Peyer's patch (tissue), 4 donors: ENCODE measurements around the gene MRAP.

ENCODE experiments used
- POLR2A ChIP-seq, 2 donors: fragments of 450-650 bp; IDR thresholded peaks; one replicate each; pipeline ENCODE4 v1.5.1; 2017; ENCODE audit warnings: antibody characterized with exemption in 2 of 2, mild to moderate bottlenecking in 2 of 2, moderate library complexity in 2 of 2
- TF ChIP-seq, protein P1 (sequence below), 6 experiments: fragments of 450-650 bp in 4 of 6; fragments of 200-600 bp in 2 of 6; sonication (generic) in 1 of 6; IDR thresholded peaks; one replicate each; pipeline ENCODE4 v1.5.1; 2017 to 2019; ENCODE audit warnings: antibody characterized with exemption in 6 of 6, mild to moderate bottlenecking in 3 of 6, moderate library complexity in 1 of 6

DNA sequence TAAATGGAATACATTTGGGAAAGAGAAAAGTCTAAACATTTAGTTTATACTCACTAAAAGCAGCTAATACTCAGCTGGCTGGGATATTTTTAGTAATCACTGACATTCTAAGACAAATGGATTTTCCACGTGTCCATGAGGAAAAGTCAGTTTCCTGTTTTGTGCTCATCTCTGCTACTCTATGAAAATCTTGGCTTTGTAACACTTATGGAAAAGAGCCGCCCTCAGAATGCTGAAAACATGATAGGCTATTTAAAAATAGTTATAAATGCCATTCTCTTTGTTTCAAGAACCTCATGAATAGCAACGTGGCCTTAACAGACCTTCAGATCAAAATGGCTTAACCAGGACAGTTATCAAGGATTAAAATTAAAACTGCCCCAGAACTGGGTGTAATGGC lies 29.9 kb downstream of the MRAP start:
- TF ChIP-seq, protein P1, sequence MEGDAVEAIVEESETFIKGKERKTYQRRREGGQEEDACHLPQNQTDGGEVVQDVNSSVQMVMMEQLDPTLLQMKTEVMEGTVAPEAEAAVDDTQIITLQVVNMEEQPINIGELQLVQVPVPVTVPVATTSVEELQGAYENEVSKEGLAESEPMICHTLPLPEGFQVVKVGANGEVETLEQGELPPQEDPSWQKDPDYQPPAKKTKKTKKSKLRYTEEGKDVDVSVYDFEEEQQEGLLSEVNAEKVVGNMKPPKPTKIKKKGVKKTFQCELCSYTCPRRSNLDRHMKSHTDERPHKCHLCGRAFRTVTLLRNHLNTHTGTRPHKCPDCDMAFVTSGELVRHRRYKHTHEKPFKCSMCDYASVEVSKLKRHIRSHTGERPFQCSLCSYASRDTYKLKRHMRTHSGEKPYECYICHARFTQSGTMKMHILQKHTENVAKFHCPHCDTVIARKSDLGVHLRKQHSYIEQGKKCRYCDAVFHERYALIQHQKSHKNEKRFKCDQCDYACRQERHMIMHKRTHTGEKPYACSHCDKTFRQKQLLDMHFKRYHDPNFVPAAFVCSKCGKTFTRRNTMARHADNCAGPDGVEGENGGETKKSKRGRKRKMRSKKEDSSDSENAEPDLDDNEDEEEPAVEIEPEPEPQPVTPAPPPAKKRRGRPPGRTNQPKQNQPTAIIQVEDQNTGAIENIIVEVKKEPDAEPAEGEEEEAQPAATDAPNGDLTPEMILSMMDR (IDR thresholded peaks at IDR 0.05) = no peak
- no peak for TF ChIP-seq POLR2A (IDR thresholded peaks at IDR 0.05)
